ENCODE data around the gene DIRAS3.
"Not testable (repeated sequence)": the region's sequence is repeated elsewhere in the genome, so short reads cannot be mapped to it uniquely, and the experiment has no call there.

The DIRAS3 gene

DNA sequence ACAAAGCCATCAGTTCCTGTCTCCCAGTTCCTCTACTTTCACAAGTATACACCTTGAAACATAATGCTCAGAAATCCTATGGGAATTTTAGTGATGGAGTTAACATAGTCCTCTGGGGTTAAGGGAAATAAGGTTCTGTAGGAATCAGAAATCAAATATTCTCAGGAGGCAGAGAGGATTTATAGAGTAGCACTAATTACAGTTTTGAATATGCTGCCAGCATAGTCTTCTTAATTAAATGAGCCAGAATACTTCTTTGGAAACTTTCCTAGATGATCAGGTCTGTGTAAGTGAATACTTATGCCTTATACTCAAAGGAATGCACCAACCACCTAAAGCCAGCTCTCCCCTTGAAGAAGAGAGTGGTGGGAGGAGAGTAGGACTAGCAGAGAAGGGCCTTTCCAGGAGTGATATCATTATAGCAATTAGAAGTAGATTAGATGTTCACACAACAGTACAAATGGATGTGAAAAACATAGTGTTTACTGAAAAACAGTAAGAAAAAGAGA is 31.4 kb upstream of the DIRAS3 start:
- H3K4me1 ChIP-seq (ENCODE audit: control insufficient read depth in 1 of 2, insufficient read depth in 1 of 2, low read depth in 1 of 2, low read length in 1 of 2) = no peaks in the 10 kb centered on the region
- no peaks in the 10 kb centered on the region for H3K9me3 ChIP-seq
- TF ChIP-seq, protein P1, sequence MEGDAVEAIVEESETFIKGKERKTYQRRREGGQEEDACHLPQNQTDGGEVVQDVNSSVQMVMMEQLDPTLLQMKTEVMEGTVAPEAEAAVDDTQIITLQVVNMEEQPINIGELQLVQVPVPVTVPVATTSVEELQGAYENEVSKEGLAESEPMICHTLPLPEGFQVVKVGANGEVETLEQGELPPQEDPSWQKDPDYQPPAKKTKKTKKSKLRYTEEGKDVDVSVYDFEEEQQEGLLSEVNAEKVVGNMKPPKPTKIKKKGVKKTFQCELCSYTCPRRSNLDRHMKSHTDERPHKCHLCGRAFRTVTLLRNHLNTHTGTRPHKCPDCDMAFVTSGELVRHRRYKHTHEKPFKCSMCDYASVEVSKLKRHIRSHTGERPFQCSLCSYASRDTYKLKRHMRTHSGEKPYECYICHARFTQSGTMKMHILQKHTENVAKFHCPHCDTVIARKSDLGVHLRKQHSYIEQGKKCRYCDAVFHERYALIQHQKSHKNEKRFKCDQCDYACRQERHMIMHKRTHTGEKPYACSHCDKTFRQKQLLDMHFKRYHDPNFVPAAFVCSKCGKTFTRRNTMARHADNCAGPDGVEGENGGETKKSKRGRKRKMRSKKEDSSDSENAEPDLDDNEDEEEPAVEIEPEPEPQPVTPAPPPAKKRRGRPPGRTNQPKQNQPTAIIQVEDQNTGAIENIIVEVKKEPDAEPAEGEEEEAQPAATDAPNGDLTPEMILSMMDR (IDR thresholded peaks at IDR 0.05) = no peak
- H3K4me3 ChIP-seq (ENCODE audit: low read depth in 1 of 2, low read length in 1 of 2) = no peak overlapping the region
- no peaks in the 10 kb centered on the region for H3K36me3 ChIP-seq
- H3K27ac ChIP-seq = no peak overlapping the region
- H3K27me3 ChIP-seq = no peaks in the 10 kb centered on the region

DNA sequence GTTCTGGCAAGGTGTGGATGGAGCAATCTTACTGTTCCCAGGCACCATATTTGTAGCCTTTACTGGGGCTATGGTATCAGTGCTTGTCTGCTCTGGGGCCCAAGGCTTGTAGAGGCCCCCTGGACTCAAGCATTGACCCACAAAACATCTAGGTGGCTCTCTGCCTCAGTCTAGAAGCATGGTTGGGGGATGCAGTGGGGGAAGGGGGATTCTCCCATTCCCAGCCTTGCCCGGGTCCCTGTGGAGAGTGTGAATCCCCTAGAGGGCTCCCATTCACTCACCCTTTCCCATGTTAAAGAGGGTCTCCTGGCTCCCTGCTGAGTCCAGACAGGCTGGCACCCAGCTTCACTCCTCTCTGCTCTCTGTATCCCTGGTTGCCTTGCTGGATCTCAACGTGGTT is 28.2 kb upstream of the DIRAS3 start:
- no peaks in the 10 kb centered on the region for H3K9me3 ChIP-seq
- no peak overlapping the region for H3K27ac ChIP-seq
- no peak overlapping the region for H3K4me3 ChIP-seq (ENCODE audit: low read depth in 1 of 2, low read length in 1 of 2)
- TF ChIP-seq, protein P1 (IDR thresholded peaks at IDR 0.05) = no peak
- H3K36me3 ChIP-seq = no peaks in the 10 kb centered on the region
- H3K4me1 ChIP-seq (ENCODE audit: control insufficient read depth in 1 of 2, insufficient read depth in 1 of 2, low read depth in 1 of 2, low read length in 1 of 2) = no peaks in the 10 kb centered on the region
- no peaks in the 10 kb centered on the region for H3K27me3 ChIP-seq

DNA sequence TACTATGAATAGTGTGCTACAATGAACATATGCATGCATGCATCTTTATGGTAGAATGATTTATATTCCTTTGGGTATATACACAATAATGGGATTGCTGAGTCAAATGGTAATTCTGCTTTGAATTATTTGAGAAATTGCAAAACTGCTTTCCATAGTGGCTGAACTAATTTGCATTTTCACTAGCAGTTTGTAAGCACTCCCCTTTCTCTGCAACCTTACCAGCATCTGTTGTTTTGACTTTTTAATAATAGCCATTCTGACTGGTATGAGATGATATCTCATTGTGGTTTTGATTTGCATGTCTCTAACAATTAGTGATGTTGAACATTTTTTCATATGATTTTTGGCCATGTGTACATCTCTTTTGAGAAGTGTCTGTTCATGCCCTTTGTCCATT is 24.0 kb upstream of the DIRAS3 start:
- Histone ChIP-seq H3K27ac (no peak overlapping the region), H3K36me3 (no peaks in the 10 kb centered on the region), H3K9me3 (no peaks in the 10 kb centered on the region), H3K4me3 (ENCODE audit: low read depth in 1 of 2, low read length in 1 of 2) (no peak overlapping the region), H3K4me1 (ENCODE audit: control insufficient read depth in 1 of 2, insufficient read depth in 1 of 2, low read depth in 1 of 2, low read length in 1 of 2) (no peaks in the 10 kb centered on the region), H3K27me3 (no peaks in the 10 kb centered on the region)
- TF ChIP-seq, protein P1 (IDR thresholded peaks at IDR 0.05) = no peak

DNA sequence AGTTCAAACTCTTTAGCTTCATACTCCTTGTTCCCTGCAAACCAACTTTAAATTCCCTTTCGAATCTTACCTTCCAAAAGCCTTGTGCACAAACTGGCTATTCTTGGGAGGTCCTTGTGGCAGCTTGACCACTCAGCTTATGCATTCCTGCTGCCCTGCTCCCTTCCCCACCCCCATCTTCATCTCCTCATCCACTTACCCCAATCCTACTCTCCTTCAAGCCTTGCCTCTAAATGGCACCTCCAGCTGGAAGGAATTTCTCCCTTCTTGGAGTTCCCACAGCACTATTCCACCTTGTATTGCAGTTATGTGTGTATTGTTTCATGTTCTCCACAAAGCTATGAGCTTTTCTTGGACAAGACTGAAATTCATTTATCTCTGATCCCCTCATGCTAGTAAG is 15.3 kb upstream of the DIRAS3 start:
- no peaks in the 10 kb centered on the region for H3K36me3 ChIP-seq
- H3K4me1 ChIP-seq (ENCODE audit: control insufficient read depth in 1 of 2, insufficient read depth in 1 of 2, low read depth in 1 of 2, low read length in 1 of 2) = no peaks in the 10 kb centered on the region
- H3K4me3 ChIP-seq (ENCODE audit: low read depth in 1 of 2, low read length in 1 of 2) = no peak overlapping the region
- no peak overlapping the region for H3K27ac ChIP-seq
- no peaks in the 10 kb centered on the region for H3K27me3 ChIP-seq
- TF ChIP-seq, protein P1 (IDR thresholded peaks at IDR 0.05) = no peak
- H3K9me3 ChIP-seq = no peaks in the 10 kb centered on the region

DNA sequence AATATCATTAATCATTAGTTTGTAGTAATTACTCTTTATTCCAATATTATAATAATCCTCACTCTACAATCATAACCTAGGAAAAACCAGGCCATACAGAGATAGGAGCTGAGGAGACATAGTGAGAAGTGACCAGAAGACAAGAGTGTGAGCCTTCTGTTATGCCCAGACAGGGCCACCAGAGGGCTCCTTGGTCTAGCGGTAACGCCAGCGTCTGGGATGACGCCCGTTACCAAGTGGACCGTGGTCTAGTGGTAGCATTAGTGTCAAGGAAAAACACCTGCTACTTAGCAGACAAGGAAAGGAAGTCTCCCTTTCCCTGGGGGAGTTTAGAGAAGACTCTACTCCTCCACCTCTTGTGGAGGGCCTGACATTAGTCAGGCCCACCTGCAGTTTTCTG is 7.6 kb upstream of the DIRAS3 start:
- H3K27me3 ChIP-seq; H3K9me3 ChIP-seq; H3K4me1 ChIP-seq (ENCODE audit: control insufficient read depth in 1 of 2, insufficient read depth in 1 of 2, low read depth in 1 of 2, low read length in 1 of 2); H3K27ac ChIP-seq; H3K36me3 ChIP-seq; H3K4me3 ChIP-seq (ENCODE audit: low read depth in 1 of 2, low read length in 1 of 2): not testable (repeated sequence)

DNA sequence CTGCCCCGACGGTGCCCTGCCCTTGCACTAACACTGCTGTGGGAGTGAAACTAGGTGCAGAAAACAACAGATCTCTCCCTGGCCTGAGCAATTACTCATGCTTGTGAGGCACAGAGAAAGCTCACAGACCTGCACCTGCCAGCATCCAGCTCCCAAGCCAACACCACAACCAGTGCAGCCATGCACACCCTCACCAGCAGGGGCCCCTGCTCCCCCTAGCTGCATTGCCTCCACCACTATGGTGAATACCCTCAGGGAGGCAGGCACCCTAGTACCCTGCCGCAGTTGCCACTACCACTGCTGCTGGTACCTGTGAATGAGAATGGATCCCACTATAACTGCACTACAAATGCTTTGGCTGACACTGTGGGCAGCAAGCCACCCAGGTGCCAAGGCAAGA is 7.1 kb upstream of the DIRAS3 start:
- no peaks in the 10 kb centered on the region for H3K9me3 ChIP-seq
- H3K4me1 ChIP-seq (ENCODE audit: control insufficient read depth in 1 of 2, insufficient read depth in 1 of 2, low read depth in 1 of 2, low read length in 1 of 2) = no peaks in the 10 kb centered on the region
- peaks cover 6% of the 10 kb centered on the region for H3K27me3 ChIP-seq
- H3K36me3 ChIP-seq = no peaks in the 10 kb centered on the region
- H3K27ac ChIP-seq = no peak overlapping the region
- H3K4me3 ChIP-seq (ENCODE audit: low read depth in 1 of 2, low read length in 1 of 2) = no peak overlapping the region
- TF ChIP-seq, protein P1 (IDR thresholded peaks at IDR 0.05) = no peak
